DOHH2 (cell line): ENCODE results near the gene PIM1.

Experiments used
- H3F3A ChIP-seq: fragments of 200-600 bp; sonication (generic), shearing (Covaris generic); 2 replicates; pipeline ENCODE4 v1.6.0; 2016; ENCODE audit warnings: antibody characterized with exemption, mild to moderate bottlenecking; ENCODE audit not compliant: control insufficient read depth, insufficient read depth
- H3K27ac ChIP-seq: fragments of 200-600 bp; sonication (generic); 2 replicates; pipeline ENCODE4 v1.5.1; 2014; ENCODE audit warnings: low read depth, mild to moderate bottlenecking, low read length, moderate library complexity
- H3K27me3 ChIP-seq: fragments of 200-600 bp; sonication (generic); 2 replicates; pipeline ENCODE4 v1.6.1; 2014; ENCODE audit warnings: mild to moderate bottlenecking, low read length, mixed read lengths; ENCODE audit not compliant: control insufficient read depth
- H3K36me3 ChIP-seq: fragments of 200-600 bp; sonication (generic); 2 replicates; pipeline ENCODE4 v1.6.1; 2014; ENCODE audit warnings: mild to moderate bottlenecking, low read length, moderate library complexity, mixed read lengths; ENCODE audit not compliant: control insufficient read depth
- H3K4me1 ChIP-seq: fragments of 200-600 bp; sonication (generic); 2 replicates; pipeline ENCODE4 v1.6.1; 2014; ENCODE audit warnings: mild to moderate bottlenecking, low read length, mixed read lengths; ENCODE audit not compliant: control insufficient read depth
- H3K4me2 ChIP-seq: fragments of 200-600 bp; sonication (generic); 2 replicates; pipeline ENCODE4 v1.6.0; 2014; ENCODE audit warnings: mild to moderate bottlenecking, low read length, moderate library complexity
- H3K4me3 ChIP-seq: fragments of 200-600 bp; sonication (generic); 2 replicates; pipeline ENCODE4 v1.5.1; 2014; ENCODE audit warnings: mild to moderate bottlenecking, low read length, mixed read lengths
- H3K79me2 ChIP-seq: fragments of 200-600 bp; sonication (generic); 2 replicates; pipeline ENCODE4 v1.6.1; 2014; ENCODE audit warnings: mild to moderate bottlenecking, low read length, mixed read lengths; ENCODE audit not compliant: control insufficient read depth
- H3K9me2 ChIP-seq: fragments of 200-600 bp; sonication (generic); replicated peaks from 2 replicates; pipeline ENCODE4 v1.6.1; 2014; ENCODE audit warnings: mild to moderate bottlenecking, low read length, mixed read lengths; ENCODE audit not compliant: control insufficient read depth
- H3K9me3 ChIP-seq: fragments of 200-600 bp; sonication (generic); 2 replicates; pipeline ENCODE4 v1.6.1; 2014; ENCODE audit warnings: antibody characterized with exemption, low read length, mixed read lengths; ENCODE audit not compliant: control insufficient read depth, insufficient read depth
- H4K20me1 ChIP-seq: fragments of 200-600 bp; sonication (generic); 2 replicates; pipeline ENCODE4 v1.6.0; 2014; ENCODE audit warnings: low read depth, mild to moderate bottlenecking, antibody characterized with exemption, low read length, moderate library complexity; ENCODE audit not compliant: control insufficient read depth, insufficient read depth
- CTCF ChIP-seq: fragments of 200-600 bp; sonication (generic); IDR thresholded peaks from one replicate; pipeline ENCODE4 v1.5.1; 2014; ENCODE audit warnings: antibody characterized with exemption, mild to moderate bottlenecking, low read depth, low read length; ENCODE audit not compliant: poor library complexity, severe bottlenecking
- EZH2phosphoT487 ChIP-seq: fragments of 200-600 bp; sonication (generic); IDR thresholded peaks from 2 replicates; pipeline ENCODE4 v1.6.1; 2017; ENCODE audit warnings: borderline replicate concordance, mild to moderate bottlenecking, antibody characterized with exemption, low read length, moderate library complexity, mixed read lengths

The PIM1 gene

GRCh38 chr6:37173493-37174195 is 3.7 kb downstream of the PIM1 start:
- Histone ChIP-seq H3K4me1 (peaks cover 26% of the 10 kb centered on the region), H3K79me2 (peaks cover 33% of the 10 kb centered on the region), H3K4me2 (no peak overlapping the region), H3F3A (peaks cover 20% of the 10 kb centered on the region), H3K4me3 (no peak overlapping the region), H3K27me3 (no peaks in the 10 kb centered on the region), H3K27ac (no peak overlapping the region), H3K36me3 (peaks cover 57% of the 10 kb centered on the region), H3K9me2 (no peaks in the 10 kb centered on the region), H3K9me3 (no peaks in the 10 kb centered on the region), H4K20me1 (peaks cover 16% of the 10 kb centered on the region)
- no peak for TF ChIP-seq EZH2phosphoT487
- TF ChIP-seq CTCF, result no peak

- H3K9me2 ChIP-seq, result no peaks in the 10 kb centered on the region
- no peak overlapping the region for H3K4me3 ChIP-seq
- no peak overlapping the region for H3K27ac ChIP-seq
- TF ChIP-seq EZH2phosphoT487 (no peak), CTCF (no peak)
- no peak overlapping the region for H3K4me2 ChIP-seq
- no peaks in the 10 kb centered on the region for H3K27me3 ChIP-seq
- H3K36me3 ChIP-seq, result peaks cover 57% of the 10 kb centered on the region
- H3F3A ChIP-seq, result peaks cover 20% of the 10 kb centered on the region
- H3K79me2 ChIP-seq, result peaks cover 33% of the 10 kb centered on the region
- peaks cover 21% of the 10 kb centered on the region for H3K4me1 ChIP-seq
- peaks cover 16% of the 10 kb centered on the region for H4K20me1 ChIP-seq
- H3K9me3 ChIP-seq, result no peaks in the 10 kb centered on the region
Observed at GRCh38 chr6:37174196-37174514, 4.2 kb downstream of the PIM1 start.

- H3K27ac ChIP-seq, result no peak overlapping the region
Observed at GRCh38 chr6:37174515-37175331, 4.8 kb downstream of the PIM1 start.

More at GRCh38 chr6:37174515-37175331, 4.8 kb downstream of the PIM1 start:
- Histone ChIP-seq H3K9me2 (no peaks in the 10 kb centered on the region), H3K36me3 (peaks cover 57% of the 10 kb centered on the region), H3F3A (peaks cover 20% of the 10 kb centered on the region), H3K4me3 (no peak overlapping the region), H4K20me1 (peaks cover 16% of the 10 kb centered on the region), H3K4me1 (peaks cover 20% of the 10 kb centered on the region), H3K79me2 (peaks cover 33% of the 10 kb centered on the region), H3K9me3 (no peaks in the 10 kb centered on the region), H3K4me2 (no peak overlapping the region), H3K27me3 (no peaks in the 10 kb centered on the region)
- TF ChIP-seq EZH2phosphoT487 (no peak), CTCF (no peak)
